ENCODE data around the gene ARSD.
"Not testable (repeated sequence)": the region's sequence is repeated elsewhere in the genome, so short reads cannot be mapped to it uniquely, and the experiment has no call there.

Gene ARSD, protein sequence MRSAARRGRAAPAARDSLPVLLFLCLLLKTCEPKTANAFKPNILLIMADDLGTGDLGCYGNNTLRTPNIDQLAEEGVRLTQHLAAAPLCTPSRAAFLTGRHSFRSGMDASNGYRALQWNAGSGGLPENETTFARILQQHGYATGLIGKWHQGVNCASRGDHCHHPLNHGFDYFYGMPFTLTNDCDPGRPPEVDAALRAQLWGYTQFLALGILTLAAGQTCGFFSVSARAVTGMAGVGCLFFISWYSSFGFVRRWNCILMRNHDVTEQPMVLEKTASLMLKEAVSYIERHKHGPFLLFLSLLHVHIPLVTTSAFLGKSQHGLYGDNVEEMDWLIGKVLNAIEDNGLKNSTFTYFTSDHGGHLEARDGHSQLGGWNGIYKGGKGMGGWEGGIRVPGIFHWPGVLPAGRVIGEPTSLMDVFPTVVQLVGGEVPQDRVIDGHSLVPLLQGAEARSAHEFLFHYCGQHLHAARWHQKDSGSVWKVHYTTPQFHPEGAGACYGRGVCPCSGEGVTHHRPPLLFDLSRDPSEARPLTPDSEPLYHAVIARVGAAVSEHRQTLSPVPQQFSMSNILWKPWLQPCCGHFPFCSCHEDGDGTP

DNA sequence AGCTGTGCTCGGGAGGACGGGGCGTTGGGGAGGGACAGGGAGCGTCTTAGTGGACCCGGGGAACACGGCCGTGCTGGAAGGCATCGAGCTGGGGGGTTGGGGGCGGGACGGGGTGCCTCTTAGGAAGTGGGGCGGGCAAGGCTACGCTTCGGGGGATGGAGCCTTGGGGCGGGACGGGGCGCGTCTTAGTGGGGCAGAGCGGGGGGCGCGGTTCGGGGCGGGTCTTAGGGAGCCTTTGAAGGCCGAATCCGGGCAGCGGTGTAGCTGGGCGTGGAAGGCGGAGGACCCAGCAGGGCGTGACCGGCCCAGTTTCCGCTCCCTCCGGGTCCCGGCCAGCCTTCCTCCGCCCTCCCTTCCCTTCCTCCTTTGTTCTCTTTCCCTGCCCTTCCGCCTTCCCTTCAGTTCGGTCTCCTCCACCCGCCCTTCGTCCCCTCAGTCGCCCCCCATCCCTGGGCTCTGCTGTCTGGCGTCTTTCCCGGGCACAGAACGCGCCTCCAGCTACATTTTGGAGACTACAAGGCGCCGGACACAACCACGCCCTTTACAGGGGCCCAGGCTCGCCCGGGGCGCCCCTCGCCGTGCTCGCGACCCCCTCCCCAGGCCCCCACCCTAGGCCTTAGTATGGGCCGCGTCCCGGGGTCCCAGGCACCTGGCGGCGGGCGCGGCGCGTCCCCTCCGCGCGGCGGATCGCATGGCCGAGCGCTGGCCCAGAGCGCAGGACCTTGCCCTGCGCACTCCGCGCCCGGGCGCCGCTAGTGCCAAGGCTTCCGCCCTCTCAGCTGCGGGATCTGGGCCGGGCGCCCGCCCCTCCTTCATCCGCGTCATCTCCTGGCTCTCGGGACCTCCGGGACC is at the start of gene ARSD:
TSS of gene ARSD (minus strand) at position 757 of the 852 bp plus-strand sequence. CDS start at position 693, 64 bp downstream.
- peak; percentile 15 for DNase-seq

DNA sequence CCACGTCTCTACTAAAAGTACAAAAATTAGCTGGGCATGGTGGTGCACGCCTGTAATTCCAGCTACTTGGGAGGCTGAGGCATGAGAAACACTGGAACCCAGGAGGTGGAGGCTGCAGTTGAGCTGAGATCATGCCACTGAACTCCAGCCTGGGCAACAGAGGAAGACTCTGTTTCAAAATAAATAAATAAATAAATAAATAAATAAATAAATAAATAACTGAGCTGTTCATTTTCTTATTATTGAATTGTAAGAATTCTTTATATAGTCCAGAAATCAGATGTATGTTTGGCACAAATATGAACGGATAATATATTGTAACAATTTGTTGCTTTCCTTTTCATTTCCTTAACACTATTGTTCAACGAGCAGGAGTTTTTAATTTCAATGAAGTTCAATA is 49.5 kb upstream of the ARSD start:
- not testable (repeated sequence) for DNase-seq

DNA sequence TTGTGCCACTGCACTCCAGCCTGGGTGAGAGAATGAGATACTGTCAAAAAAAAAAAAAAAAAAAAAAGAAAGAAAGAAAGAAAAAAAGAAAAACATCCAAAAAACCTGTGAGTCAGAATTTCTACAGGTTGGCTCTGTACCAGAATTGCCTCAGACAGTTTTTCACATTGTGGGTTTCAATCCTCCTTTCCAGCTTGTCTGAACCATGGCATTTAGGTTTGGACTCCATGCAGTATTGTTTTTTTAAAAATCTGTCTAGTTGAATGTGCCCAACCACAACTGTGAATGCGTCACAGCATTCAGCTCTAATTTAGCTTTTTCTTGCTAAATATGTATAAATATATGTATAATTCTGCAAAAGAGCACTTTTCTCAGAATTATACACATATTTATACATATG is 45.8 kb upstream of the ARSD start:
- DNase-seq, result no peak

DNA sequence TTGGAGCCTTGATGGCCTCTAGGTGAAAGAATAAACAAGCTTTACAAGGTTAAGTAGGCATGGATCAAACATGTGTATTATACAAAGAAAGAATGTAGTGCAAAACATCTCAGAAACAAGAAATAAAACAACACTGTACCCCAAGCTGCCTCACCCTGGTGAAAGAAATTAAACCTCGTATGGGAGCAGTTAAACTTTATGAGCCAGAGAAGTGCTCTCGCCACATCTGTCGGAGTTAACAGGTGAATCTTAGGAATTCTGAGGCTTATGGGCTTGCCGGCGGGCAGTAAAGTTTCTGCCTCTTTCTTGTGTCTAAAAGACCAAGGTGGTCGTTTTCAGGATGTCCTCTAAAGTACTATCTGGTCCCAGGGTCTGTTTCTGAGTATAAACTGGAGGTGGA is 43.3 kb upstream of the ARSD start:
- DNase-seq, result no peak

DNA sequence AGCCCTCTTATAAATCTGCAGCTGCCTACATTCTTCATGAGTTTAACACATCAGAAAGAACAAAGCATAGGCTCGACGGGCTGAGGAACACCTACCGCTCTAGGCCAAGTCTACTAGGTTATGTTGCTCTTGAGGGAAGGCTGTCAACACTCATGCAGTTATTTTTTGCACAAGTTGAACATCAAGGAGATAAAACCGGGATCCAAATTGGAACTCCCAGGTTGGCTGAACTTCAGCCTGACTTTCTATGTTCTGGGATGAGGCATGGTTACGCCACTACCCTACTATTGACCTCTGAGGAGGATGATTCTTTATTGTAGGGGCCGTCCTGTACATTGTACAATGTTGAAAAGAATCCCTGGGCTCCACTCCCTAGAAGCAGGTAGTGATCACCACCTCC is 39.9 kb upstream of the ARSD start:
- DNase-seq, result no peak

DNA sequence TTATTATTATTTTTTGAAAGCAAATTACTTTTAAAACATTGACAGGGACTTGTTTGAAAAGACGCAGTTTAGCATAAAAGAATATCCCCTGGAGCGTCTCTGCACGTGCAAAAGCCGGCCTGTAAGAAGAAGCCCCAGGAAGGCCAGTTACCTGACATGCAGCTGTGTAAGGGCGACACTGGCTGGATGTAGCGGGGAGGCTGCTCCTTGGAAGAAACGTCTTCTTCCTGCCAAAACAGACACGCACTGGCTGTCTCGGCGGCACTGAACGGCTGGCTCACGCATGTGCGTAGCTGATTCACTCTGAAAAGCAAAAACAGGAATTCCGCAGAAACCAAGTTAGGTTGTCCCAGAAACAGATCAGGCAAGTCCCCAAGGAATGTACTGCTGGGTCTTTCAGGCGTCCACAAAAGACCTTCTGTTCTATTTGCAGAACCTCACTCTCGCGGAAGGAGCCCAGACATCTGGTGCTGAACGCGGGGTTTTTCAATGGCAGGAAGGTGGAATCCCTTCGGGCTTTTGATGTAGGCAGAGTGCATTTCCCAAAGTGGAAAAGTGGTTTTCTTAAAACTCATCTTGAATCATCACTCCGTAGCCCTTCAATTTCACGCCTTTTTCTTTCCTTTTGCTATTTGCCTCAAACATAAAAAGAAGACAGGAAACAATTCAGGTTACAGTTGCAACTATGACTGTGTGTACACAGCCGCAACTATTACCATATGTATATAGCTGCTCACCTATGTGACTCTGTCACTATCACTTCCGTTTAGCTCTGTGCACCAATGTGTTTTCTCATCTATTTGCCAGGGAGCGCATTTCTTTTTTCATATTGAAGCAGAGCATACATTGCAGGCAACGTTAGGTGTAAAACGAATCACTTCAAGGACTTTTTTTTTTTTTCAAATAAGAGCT is 39.1 kb upstream of the ARSD start:
- no peak for DNase-seq

DNA sequence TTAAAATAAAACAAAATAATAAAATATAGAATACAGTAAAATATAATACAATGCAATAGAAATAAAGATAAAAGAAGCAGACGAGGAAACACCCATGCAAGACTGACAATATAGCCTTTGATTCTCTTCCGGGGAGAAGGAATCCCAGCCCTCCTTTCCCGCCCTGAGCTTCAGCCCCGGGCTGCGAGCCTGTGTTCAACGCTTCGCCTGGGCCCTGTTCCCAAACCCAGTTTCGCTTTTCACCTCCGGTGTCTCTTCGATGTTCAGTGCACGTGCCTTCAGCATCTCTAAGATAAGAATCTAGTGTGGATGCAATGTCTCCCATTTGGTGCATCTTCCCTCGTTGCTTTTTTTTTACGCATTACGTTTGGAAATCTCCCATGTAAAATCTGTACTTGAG is 38.4 kb upstream of the ARSD start:
- no peak for DNase-seq

DNA sequence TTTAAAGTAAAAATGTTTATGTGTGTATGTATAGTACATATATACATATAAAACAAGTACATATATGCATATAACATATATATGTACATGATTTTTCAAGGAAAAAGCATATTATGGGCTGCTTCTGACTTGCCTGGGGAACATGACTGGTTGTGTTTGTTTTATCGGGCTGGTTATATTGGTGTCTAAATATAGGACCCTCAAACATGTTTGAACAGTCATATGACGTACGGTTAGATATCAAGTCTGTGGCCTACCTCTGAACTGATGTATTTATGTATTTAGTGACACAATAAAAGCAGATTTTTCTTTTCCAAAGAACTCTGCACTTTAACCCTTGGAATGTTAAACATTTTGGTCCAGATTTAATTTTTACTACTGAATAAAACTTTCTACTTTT is 37.9 kb upstream of the ARSD start:
- no peak for DNase-seq

DNA sequence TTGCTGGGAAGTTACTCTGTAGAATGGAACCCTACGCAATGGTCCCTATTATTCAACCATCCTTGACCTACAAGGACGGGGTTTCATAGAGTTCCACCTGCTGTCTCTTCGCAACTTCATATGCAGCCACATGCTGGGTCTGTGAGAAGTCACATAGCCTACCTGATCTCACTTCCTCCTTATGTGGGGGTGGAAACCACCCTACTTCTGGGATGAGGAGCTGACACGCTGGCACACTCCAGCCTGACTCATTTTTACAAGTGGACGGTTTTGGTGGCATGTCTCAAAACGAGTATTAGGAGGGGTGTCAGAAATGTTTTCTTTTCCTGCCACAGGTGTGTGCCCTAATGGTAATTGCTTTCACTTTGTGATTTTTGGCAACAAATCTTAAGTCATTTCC is 36.8 kb upstream of the ARSD start:
- no peak for DNase-seq

DNA sequence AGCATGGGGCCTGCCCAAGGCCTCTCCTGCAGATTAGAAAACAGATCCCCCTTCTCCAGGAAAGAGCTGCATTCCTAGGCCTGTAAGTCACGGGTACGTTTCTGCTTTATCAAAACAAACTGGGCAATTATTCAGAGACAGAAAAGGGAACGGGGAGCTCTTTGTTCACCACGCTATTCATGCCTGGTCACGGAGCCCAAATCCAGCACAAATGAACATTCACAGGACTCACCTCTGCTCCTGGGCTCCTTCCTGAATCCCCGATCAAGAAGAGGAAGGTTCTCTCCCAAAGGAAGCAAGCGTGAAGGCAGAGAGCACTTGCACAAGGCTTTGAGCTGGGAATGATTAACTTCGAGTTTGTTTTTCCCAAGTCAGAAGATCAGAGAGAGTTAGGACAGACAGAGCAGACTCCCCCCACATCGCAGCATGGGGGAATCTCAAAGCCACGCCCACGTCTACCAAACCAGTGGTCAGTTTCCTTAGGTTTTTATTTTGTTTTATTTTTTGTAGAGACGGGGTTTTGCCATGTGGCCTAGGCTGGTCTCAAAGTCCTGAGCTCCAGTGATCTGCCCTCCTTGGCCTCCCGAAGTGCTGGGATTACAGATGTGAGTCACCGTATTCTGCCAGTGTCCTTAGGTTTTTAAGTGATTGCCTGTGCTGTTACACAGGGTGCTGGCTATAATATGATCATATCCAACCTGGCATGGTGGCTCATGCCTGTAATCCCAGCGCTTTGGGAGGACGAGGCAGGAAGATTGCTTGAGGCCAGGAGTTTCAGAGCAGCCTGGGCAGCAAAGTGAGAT is 35.1 kb upstream of the ARSD start:
- not testable (repeated sequence) for DNase-seq

DNA sequence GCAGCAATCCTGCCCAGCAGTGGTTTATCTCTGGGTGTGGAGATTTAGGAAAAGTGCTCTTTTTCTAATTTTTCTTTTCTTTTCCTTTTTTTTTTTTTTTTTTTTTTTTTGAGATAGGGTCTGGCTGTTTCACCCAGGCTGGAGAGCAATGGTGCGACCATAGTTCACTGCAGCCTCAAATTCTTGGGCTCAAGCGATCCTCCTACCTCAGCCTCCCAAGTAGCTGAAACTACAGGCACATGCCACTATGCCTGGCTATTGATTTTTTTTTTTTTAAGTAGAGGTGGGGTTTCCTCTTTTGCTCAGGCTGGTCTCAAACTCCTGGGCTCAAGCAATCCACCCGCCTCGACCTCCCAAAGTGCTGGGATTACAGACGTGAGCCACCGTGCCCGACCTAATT is 34.3 kb upstream of the ARSD start:
- not testable (repeated sequence) for DNase-seq

DNA sequence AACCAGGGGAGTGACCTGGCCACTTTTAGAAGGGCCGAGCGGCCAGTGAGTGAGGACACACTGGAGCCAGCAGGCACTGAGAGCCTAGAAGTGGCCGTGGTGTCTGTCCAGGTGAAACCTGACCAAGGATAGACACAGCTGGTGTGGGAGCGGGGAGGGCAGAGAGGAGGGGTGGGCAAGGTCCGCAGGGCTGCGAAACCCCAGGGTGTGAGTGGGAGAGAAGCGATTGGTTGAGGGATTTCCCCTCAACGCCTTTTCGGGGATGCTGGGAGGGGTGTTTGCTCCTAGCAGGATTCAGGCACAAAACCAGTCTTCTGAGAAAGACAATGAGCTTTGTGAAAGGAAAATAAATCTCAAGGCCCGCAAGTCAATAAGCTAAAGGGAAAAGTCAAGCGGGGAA is 33.2 kb upstream of the ARSD start:
- DNase-seq, result no peak

DNA sequence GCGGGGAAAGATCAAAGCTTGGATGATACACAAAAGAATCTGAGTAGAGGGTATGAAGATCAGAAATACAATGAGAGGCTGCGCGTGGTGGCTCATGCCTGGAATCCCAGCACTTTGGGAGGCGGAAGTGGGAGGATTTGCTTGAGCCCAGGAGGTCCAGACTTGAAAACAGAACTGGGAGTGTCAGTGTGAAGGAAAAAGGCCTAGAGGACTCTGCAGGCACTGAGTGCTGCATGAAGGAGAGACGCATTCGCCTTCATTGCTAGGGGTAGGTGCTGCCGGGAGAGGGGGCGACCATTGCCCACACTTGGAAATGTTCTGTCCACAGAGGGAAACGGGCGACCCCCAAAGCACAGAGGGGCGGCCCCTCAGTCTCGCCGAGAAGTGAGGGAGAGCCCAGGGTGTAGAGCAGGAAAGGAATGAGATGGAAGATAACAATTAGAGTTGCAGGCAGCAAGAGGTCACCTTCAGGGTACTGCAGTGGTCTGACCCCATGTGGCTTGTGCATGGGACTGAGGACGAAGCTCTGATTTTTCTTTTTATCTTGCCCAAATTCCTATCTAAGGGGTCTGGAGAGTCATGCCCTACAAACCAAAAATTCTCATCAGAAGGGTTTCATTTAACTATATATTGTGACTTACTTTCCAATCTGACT is 31.8 kb upstream of the ARSD start:
- no peak for DNase-seq

DNA sequence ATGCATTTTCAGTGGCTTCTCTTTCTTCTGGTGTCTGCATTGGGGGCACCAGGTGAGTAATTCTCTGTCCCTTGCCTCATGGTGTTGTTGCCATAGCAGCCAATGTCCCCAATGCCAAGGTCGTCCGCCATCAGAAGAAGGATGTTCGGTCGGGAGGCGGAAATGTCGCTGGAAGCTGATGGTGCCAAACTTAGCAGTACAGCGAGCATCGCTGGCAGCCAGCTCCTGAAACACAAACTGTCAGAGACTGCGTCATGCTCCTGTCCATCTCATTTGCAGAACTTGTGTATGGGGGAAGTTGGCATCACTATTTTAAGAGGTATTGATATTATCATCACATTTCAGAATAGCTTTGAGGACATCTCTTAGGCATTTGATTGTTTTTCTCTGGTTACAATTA is 29.1 kb upstream of the ARSD start:
- DNase-seq, result no peak

DNA sequence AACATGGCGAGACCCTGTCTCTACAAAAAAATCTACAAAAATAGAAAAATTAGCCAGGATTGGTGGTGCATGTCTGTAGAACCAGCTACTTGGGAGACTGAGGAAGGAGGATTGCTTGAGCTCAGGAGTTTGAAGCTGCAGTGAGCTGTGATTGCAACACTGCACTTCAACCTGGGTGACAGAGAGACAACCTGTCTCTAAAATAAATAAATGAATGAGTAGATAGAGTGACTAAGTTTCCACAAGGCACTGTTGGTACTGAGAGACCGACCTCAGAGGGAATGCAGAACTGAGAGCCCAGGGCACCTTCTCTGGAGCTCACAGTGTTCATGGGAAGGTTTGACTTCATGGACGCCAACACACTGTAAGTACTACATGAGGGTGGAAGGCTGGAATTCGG is 26.7 kb upstream of the ARSD start:
- no peak for DNase-seq

DNA sequence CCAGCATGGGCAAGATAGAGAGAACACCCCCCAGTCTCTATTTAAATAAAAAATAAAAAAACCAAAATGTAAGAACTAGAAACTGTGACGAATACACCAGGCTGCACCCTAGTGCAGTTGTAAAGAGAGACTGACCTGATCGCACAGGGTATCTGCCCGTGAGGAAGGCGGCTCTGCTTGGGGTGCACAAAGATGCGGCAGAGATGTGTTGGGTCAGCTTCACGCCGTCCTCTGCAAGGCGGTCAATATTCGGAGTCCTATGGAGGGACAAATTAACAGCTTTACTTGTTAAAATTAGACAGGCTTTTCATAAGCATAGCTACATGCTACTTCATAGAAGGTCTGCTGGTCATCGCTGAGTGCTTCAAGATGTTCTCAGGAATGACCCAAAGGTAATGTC is 26.1 kb upstream of the ARSD start:
- DNase-seq, result no peak

DNA sequence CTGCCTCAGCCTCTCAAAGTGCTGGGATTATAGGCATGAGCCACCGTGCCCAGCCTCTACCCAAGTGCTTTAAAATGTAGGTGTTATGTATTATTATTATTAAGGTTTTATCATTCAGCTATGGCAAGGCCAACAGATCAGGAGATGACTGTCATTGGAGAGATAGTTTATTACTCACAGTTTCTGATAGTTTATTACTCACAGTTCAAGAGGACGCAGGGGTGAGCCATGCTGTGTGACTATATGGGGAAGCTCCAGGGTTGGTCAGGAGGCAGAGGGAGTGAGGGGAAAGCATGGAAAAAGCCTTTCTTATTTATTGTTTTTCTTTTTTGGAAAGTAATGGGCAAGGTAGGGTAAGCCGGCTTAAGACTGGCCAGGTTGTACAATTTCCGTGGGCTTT is 25.4 kb upstream of the ARSD start:
- DNase-seq, result no peak

DNA sequence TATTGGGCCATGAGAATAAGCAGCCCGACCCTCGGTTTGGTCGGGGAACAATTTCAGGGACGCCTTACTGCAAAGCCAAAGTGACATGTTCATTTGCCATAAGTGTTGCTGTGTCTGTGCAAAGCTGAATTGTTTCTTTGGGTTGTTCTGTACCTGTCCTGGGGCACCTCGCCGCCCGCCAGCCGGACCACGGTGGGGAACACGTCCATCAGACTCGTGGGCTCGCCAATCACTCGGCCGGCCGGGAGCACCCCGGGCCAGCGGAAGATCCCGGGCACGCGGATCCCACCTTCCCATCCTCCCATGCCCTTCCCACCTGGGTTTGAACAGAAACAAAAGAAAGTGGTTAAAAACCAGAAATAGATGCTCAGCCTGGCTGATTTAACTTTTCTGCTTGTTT is 8.8 kb upstream of the ARSD start:
- DNase-seq, result not testable (repeated sequence)

DNA sequence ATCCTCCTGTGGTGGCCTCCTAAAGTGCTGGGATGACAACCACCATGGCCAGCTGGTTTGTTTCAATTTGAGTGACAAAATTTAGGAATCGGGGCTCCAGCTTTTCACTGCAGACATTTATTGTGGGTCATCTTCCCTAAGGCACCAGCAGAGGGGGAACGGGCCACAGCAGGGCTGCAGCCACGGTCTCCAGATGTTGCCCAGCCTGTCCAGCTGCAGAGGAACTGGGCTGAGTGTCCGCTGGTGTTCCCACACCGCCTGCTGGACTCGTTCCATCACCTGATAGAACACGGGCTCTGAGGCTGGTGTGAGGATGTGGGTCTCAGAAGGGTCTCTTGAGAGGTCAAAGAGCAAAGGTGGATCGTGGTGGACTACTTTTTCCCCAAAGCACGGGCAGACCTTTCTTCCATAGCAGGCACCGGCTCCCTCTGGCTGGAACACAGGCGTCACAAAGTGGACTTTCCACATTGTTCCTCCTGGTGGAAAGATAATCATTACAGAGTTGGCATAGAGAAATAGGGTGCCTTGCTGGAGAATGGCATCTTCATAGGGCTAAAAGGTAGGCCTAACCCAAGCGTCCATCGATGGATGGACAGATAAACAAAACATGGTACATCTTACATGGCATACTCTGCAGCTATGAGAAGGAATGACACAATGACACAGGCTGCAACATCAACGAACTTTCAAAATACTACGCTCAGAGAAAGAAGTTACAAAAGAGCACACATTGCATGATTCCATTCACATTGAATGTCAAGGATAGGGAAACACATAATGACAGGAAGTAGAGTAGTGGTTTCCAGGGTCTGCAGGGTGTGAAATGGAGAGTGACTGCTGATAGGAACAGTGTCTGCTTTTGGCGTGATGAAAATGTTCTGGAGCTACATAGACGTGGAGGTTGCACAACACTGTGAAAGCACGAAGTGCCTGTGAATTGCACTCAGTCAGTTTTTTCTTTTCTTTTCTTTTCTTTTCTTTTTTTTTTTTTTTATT is 5.9 kb upstream of the ARSD start:
- no peak for DNase-seq

Data from OCI-M1 (cell line).